Parathyroid adenoma (tissue), 2 donors: ENCODE data around the gene LAMB3.

Source experiments
- H2AFZ ChIP-seq: fragments of 300-600 bp; sonication (generic); one replicate; pipeline ENCODE4 v1.7.0; 2017; ENCODE audit warnings: antibody characterized with exemption, mild to moderate bottlenecking
- H3K27ac ChIP-seq: fragments of 300-600 bp; sonication (generic); one replicate; pipeline ENCODE4 v1.7.0; 2017
- H3K27me3 ChIP-seq: fragments of 300-600 bp; sonication (generic); one replicate; pipeline ENCODE4 v1.7.0; 2017; ENCODE audit warnings: low read length; ENCODE audit not compliant: control insufficient read depth, insufficient read depth
- H3K36me3 ChIP-seq: fragments of 300-600 bp; sonication (generic); one replicate; pipeline ENCODE4 v1.7.0; 2017; ENCODE audit warnings: low read length; ENCODE audit not compliant: control insufficient read depth, insufficient read depth
- H3K4me1 ChIP-seq: fragments of 300-600 bp; sonication (generic); one replicate; pipeline ENCODE4 v1.7.0; 2017; ENCODE audit warnings: control low read depth
- H3K4me2 ChIP-seq: fragments of 300-600 bp; sonication (generic); one replicate; pipeline ENCODE4 v1.7.0; 2017; ENCODE audit warnings: low read length
- H3K4me3 ChIP-seq: fragments of 300-600 bp; sonication (generic); one replicate; pipeline ENCODE4 v1.7.0; 2017; ENCODE audit warnings: low read depth, low read length
- H3K79me2 ChIP-seq: fragments of 300-600 bp; sonication (generic); one replicate; pipeline ENCODE4 v1.7.0; 2017; ENCODE audit warnings: control low read depth
- H3K9ac ChIP-seq: fragments of 300-600 bp; sonication (generic); one replicate; pipeline ENCODE4 v1.7.0; 2017; ENCODE audit warnings: mild to moderate bottlenecking
- H3K9me3 ChIP-seq: fragments of 300-600 bp; sonication (generic); one replicate; pipeline ENCODE4 v1.7.0; 2017; ENCODE audit warnings: low read length; ENCODE audit not compliant: control insufficient read depth
- TF ChIP-seq, protein P1 (sequence below): fragments of 300-600 bp; sonication (generic); IDR thresholded peaks from one replicate; pipeline ENCODE4 v1.7.0; 2017; ENCODE audit warnings: antibody characterized with exemption, mild to moderate bottlenecking
- donor health status: primary hyperparathyroidism.

The LAMB3 gene

GRCh38 chr1:209622841-209623829 is 29.1 kb downstream of the LAMB3 start:
- no peaks in the 10 kb centered on the region for H3K27me3 ChIP-seq
- no peak overlapping the region for H3K9ac ChIP-seq
- H3K4me1 ChIP-seq = no peaks in the 10 kb centered on the region
- no peaks in the 10 kb centered on the region for H3K36me3 ChIP-seq
- no peak overlapping the region for H3K27ac ChIP-seq
- no peak overlapping the region for H2AFZ ChIP-seq
- H3K9me3 ChIP-seq = no peaks in the 10 kb centered on the region
- TF ChIP-seq, protein P1, sequence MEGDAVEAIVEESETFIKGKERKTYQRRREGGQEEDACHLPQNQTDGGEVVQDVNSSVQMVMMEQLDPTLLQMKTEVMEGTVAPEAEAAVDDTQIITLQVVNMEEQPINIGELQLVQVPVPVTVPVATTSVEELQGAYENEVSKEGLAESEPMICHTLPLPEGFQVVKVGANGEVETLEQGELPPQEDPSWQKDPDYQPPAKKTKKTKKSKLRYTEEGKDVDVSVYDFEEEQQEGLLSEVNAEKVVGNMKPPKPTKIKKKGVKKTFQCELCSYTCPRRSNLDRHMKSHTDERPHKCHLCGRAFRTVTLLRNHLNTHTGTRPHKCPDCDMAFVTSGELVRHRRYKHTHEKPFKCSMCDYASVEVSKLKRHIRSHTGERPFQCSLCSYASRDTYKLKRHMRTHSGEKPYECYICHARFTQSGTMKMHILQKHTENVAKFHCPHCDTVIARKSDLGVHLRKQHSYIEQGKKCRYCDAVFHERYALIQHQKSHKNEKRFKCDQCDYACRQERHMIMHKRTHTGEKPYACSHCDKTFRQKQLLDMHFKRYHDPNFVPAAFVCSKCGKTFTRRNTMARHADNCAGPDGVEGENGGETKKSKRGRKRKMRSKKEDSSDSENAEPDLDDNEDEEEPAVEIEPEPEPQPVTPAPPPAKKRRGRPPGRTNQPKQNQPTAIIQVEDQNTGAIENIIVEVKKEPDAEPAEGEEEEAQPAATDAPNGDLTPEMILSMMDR = no peak
- H3K4me2 ChIP-seq = no peak overlapping the region
- no peak overlapping the region for H3K4me3 ChIP-seq
- H3K79me2 ChIP-seq = no peaks in the 10 kb centered on the region

DNA sequence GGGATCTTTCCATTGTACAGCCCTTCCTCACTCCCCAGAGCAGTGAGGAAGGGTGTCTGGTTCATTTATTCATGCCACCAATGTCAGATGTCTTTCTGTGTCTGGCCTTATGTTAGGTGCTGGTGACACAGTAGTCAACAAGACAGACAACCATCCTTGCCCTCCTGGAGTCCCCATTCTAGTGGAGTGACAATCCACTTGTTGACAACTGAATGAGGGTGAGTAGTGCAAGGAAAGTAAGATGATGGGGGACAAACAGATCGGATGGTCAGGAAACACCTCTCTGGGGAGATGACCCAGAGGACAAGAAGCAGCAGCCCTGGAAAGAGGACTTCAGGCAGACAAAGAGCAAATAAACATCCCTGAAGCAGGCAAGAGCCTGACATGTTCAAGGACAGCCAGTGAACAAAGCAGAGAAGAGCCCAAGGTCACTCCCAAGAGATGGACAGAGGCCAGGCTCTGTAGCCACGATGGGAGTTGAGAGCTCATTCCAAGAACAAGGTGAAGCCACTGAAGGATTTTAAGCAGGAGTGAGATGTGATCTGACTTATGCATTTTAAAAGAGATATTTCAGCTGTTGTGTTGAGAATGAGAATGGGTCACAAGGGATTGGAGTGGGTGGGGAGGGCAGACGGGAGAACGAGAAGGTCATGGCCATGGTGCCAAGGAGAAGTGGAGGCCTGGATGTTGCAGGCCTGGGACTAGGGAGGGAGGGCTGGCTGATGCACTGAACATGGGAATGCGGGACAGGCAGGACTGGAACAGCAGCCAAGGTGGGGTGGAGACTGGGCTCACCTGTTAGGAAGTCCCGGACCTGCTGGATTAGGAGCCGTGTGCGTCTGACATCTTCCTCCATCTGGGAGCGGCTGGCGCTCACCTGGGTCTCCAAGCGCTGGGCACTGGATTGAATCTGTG is 30.2 kb downstream of the LAMB3 start:
- Histone ChIP-seq H3K79me2 (no peaks in the 10 kb centered on the region), H3K27me3 (no peaks in the 10 kb centered on the region), H3K4me2 (no peak overlapping the region), H2AFZ (no peak overlapping the region), H3K4me3 (no peak overlapping the region), H3K36me3 (no peaks in the 10 kb centered on the region), H3K9me3 (no peaks in the 10 kb centered on the region), H3K4me1 (no peaks in the 10 kb centered on the region), H3K9ac (no peak overlapping the region), H3K27ac (no peak overlapping the region)
- TF ChIP-seq, protein P1 = no peak

GRCh38 chr1:209621286-209621685 is 30.9 kb downstream of the LAMB3 start:
- TF ChIP-seq, protein P1 = no peak
- Histone ChIP-seq H3K9me3 (no peaks in the 10 kb centered on the region), H3K27me3 (no peaks in the 10 kb centered on the region), H3K36me3 (no peaks in the 10 kb centered on the region), H3K79me2 (no peaks in the 10 kb centered on the region), H3K4me2 (no peak overlapping the region), H3K4me3 (no peak overlapping the region), H2AFZ (no peak overlapping the region), H3K4me1 (no peaks in the 10 kb centered on the region), H3K9ac (no peak overlapping the region), H3K27ac (no peak overlapping the region)

DNA sequence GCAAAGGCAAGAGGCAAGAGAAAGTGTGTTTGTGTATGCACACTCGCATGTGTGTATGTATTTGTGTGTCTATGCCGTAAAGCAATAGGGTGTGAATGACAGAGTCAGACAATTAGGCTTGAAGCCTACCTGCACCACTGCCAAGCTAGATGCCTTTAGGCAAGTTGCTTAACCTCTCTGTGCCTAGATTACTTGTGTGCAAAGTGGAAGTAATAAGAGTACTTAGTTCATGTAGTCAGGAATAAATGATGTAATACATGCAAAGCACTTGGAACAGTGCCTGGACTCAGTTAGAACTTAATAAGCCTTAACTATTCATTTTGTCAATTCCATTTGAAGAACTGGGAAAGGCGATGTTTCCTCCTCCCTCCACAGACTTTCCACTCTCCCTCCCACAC is 31.7 kb downstream of the LAMB3 start:
- no peak overlapping the region for H3K4me2 ChIP-seq
- no peaks in the 10 kb centered on the region for H3K79me2 ChIP-seq
- TF ChIP-seq, protein P1 = no peak
- H3K9ac ChIP-seq = no peak overlapping the region
- no peak overlapping the region for H3K4me3 ChIP-seq
- no peaks in the 10 kb centered on the region for H3K36me3 ChIP-seq
- H2AFZ ChIP-seq = no peak overlapping the region
- H3K27ac ChIP-seq = no peak overlapping the region
- H3K4me1 ChIP-seq = no peaks in the 10 kb centered on the region
- H3K27me3 ChIP-seq = no peaks in the 10 kb centered on the region
- no peaks in the 10 kb centered on the region for H3K9me3 ChIP-seq
